Ramos (cell line): ENCODE measurements around the gene CHAC1.

Experiments
- in situ Hi-C: fragments of 300-500 bp; cut with MboI; formaldehyde crosslinking; loops from one replicate; pipeline ENCODE4 v1.14.3; 2022; ENCODE audit warnings: low sequenced_read_pairs; ENCODE audit not compliant: unreplicated experiment

Gene CHAC1

GRCh38 chr15:40978141-40978540, 24.9 kb downstream of the CHAC1 start:
- in situ Hi-C loops: no loop called here

- in situ Hi-C loops: no loop called here
Measured at GRCh38 chr15:40978562-40978961, 25.3 kb downstream of the CHAC1 start.

- in situ Hi-C loops: no loop called here
Measured at GRCh38 chr15:40981186-40981585, 27.9 kb downstream of the CHAC1 start.

- in situ Hi-C loops: no loop called here
Measured at GRCh38 chr15:40982855-40983254, 29.6 kb downstream of the CHAC1 start.

GRCh38 chr15:40984406-40984805, 31.1 kb downstream of the CHAC1 start:
- in situ Hi-C loops: no loop called here

GRCh38 chr15:40984964-40985363, 31.7 kb downstream of the CHAC1 start:
- in situ Hi-C loops: no loop called here

GRCh38 chr15:40985541-40986330, 32.5 kb downstream of the CHAC1 start:
- in situ Hi-C loops: no loop called here

GRCh38 chr15:40986820-40987219, 33.5 kb downstream of the CHAC1 start:
- in situ Hi-C loops: no loop called here

GRCh38 chr15:40988156-40988555, 34.9 kb downstream of the CHAC1 start:
- in situ Hi-C loops: no loop called here

GRCh38 chr15:40990080-40990479, 36.8 kb downstream of the CHAC1 start:
- in situ Hi-C loops: no loop called here

- in situ Hi-C loops: no loop called here
Measured at GRCh38 chr15:40990789-40991188, 37.5 kb downstream of the CHAC1 start.

GRCh38 chr15:40991355-40991754, 38.1 kb downstream of the CHAC1 start:
- in situ Hi-C loops: no loop called here

GRCh38 chr15:40992241-40992741, 39.0 kb downstream of the CHAC1 start:
- in situ Hi-C loops: no loop called here

- in situ Hi-C loops: no loop called here
Measured at GRCh38 chr15:40992825-40993224, 39.6 kb downstream of the CHAC1 start.

GRCh38 chr15:40995656-40996055, 42.4 kb downstream of the CHAC1 start:
- in situ Hi-C loops: no loop called here

GRCh38 chr15:40999190-40999589, 45.9 kb downstream of the CHAC1 start:
- in situ Hi-C loops: no loop called here

GRCh38 chr15:41001524-41002214, 48.4 kb downstream of the CHAC1 start:
- in situ Hi-C loops: no loop called here

GRCh38 chr15:41004490-41004889, 51.2 kb downstream of the CHAC1 start:
- in situ Hi-C loops: no loop called here
